HK-2 (cell line): ENCODE measurements around the gene CHURC1.
A peak's percentile ranks its signal among the peaks of the same experiment; 100 is the strongest.

Source experiments
- DNase-seq: peaks from one replicate; pipeline ENCODE4 v3.0.0-alpha.2; 2018; ENCODE audit not compliant: unreplicated experiment

CHURC1 gene

DNA sequence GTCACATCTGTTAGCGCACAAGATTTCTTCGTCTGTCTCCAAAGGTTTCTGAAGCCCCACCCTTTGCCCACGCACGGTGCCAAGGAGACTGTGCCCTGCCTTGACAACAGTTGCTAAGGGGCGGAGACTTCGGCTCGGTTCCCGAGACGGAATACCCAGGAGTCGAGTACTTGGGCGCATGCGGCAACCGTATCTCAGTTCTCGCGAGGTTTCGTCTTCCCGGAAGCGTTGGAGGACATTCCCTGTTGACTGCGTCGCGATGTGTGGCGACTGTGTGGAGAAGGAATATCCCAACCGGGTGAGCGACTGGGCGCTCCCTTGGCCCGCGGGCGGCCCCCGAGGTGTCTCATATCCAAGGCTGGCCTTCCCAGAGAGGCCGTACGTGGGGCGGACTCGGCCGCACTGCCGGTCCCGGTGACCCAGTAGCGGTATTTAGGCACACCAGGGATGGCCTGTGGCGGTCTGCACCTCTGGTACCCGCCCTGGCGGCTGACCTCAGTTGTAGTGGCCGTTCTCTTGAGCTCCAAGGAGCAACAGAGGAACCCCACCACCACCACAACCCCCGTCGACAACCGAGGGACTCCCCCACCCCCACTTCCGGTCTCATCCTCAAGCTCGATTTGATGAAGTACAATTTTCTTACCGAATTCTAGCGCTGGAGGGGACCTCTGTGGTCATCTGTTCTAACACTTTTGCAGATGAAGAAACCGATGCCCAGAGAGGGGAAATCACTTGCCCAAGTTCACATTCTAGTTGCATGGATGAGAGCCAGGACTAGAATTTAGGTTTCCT lies at the start of gene CHURC1:
CHURC1 (plus strand) TSS at position 219 of the 792 bp plus-strand sequence; CDS start at position 260, 41 bp downstream.
- DNase-seq = peak; percentile 95

DNA sequence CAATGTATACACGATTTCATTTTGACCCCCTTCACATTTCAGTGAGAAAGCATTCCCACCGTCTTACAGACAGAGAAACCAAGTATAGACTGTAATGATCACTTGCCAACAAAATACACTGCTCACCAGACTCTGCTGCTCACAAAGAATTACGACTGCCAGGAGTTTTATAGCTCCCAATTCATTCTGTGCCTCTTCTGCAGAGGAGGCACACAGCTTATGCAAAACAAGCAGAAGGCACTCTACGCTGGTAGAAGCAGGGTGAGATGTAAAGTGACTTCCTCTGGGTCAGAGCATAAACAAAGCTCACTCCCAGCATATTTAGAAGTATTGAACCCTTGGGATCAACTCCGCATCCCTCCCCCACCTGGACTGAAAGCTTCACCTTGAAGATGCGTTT lies 49.1 kb upstream of the CHURC1 start:
- no peak for DNase-seq

DNA sequence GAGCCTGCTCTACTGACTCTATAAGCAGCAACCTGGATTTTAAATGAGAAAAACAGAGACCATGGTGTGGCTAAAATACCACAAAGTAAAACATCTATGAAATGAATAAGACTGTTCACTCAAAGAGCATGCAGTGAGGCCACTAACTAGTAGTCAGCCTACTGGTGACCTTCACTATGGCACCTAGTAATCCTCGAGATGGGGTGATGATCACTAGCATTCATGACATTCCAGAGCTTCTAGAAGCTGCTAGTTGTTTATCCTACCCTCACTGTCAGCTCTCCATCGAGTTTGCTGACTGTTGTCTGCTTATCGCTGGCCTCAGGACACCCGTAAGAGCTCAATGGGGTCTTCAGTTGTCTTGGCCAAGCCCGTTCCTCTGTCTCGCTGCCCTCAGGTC lies 48.3 kb upstream of the CHURC1 start:
- no peak for DNase-seq

DNA sequence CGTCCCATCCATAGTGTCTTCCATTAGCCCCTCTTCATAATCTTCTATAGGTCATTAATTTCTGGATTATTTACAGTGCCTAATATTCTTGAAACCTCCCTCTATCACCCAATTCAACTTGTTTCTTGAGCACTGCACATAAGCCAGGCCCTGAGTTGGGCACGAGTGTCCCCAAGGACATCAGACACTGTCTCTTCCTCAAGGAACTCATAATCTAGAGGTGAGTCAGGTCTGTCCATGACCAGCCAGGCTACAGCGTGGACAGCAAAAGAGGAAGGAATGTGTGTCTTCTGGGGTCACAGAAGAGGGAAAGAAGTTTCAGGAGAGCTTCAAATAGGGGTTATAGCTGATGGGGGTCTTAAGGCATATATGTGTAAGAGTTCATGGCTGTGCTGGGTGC lies 47.1 kb upstream of the CHURC1 start:
- DNase-seq = no peak

DNA sequence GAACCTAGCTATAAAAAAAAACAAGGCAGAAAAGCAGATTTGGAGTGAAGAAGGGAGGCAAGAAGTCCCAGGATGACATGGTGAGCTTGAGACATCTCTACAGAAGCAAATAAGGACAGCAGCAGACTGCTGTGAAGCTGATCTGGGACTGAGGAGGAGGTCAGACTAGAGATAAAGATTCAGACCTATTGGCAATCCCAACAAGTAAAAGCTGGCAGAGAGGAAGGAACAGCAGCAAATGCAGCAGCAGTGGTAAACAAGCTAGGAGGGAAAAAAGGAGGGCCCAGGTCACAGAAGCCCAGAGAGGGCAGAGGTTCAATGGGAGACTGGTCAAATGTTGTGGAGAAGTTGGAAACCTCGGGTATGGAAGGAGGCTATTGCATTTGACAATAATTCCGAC lies 45.9 kb upstream of the CHURC1 start:
- no peak for DNase-seq

DNA sequence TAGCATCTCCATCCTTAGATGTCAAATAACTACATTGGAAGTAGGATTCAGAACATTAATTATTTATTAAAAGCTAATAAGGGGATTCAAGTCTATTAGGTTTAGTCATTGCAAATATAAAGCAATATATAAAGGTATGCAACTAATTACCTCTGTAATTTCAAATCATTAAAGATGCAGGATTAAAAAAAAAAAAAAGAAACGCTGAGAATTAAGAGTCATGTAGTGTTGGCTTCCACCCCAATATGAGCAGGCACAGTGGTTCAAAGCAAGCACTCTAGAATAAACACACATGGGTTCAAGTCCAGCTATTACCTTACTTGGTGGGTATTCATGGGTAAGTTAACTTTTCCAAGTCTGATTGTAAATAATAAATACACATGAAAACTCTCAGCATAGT lies 45.4 kb upstream of the CHURC1 start:
- no peak for DNase-seq

DNA sequence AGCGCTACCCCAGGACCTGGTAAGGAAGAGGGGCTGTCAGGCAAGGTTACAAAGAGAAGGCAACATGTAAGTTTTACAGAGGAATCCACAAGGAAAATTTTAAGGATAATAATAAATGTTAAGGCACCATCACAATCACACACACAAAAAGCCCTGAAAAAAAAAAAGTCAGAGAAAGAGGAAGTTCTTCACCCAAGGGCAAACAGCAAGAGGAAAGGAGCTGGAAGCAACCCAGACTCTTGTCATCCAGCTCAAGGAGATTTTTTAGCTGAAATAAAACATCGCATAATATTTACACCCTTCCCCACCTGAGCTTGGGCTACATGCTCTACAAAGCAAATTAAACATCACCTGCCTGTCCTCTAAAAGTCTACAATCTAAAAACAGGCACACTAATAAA lies 44.1 kb upstream of the CHURC1 start:
- no peak for DNase-seq

DNA sequence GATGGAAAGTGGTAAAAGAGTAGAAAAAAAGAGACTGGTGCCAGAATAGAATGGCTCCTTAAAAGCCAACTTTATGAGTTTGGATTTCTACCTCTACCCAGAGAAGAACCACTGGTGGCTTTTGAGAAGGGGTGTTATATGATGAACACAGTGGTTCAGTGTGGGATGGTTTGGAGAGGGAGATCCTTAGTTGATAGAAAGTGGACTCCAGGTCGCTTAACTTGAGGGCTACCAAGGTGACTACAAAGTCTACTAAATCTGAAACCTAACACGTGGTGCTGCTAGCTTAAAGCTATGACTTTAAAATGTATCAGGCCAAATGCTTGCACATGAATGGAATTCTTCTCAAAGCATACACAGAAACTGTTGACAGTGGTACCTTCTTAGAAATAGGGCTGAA lies 42.9 kb upstream of the CHURC1 start:
- DNase-seq = no peak

DNA sequence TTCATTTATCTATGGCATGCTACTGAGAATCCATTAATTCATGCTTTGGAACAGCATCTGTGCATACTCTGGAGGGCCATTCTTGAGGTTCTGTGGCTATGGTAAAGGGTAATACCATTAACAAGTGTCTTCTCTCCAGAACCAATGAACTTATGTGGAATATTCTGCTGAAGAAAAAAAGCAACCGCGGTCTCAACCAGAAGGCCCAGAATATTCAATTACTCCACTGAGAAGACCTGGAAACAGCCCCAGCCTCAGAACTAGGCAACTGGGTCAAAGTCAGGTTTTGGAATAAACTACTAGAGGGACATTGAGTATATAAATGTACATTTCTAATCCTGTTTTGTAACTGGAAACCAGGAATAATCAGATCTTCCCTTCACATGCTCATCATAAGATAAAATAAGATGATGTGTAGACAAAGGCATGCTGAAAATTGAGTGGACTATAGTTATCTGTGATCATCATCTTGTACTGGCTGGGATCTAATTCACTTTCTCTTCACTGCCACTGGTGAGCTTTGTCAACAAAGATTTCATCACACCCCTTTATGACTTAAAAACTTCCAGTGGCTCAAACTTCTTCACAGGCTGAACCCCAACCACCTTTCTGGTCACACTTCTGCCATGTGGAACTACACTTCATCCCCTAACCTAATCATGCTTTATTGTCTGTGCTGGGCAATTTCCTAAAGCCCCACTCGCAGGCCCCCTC lies 40.6 kb upstream of the CHURC1 start:
- no peak for DNase-seq

DNA sequence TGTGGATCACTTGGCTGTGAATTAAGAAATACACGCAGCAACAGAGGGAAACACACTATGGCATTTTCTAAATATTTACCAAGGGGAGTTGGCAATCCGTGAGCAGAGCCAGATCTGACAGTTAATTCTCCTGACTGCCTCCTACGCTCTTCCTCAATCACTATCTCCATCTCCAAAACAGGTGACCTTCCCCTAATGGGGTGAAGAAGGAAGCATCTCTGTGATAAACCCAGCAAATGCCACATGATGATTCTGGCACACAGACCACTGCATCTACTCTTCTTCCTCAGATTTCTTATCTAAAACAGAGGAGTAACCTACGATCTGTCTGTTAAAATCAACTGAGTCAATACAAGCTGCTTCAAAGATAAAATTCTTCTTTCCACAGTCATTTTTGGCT lies 38.9 kb upstream of the CHURC1 start:
- no peak for DNase-seq

DNA sequence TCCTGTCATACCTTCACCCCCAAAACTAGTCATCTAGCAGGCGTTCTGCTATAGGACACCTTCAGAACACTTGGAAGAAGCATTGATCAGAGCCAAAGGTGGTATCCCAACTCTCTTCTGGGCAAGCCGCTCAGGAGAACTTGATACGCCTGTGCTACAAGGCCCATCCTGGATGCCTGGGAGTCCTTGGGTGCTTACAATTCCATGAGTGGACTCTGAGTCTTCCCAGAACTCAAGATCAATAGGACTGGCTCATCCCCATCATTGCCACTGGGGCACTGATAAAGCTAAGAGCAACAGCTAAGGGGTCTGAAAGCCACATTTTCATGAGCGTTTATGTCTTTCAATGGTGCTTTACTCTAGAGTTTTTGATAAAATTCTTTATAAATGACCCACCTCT lies 36.4 kb upstream of the CHURC1 start:
- no peak for DNase-seq

DNA sequence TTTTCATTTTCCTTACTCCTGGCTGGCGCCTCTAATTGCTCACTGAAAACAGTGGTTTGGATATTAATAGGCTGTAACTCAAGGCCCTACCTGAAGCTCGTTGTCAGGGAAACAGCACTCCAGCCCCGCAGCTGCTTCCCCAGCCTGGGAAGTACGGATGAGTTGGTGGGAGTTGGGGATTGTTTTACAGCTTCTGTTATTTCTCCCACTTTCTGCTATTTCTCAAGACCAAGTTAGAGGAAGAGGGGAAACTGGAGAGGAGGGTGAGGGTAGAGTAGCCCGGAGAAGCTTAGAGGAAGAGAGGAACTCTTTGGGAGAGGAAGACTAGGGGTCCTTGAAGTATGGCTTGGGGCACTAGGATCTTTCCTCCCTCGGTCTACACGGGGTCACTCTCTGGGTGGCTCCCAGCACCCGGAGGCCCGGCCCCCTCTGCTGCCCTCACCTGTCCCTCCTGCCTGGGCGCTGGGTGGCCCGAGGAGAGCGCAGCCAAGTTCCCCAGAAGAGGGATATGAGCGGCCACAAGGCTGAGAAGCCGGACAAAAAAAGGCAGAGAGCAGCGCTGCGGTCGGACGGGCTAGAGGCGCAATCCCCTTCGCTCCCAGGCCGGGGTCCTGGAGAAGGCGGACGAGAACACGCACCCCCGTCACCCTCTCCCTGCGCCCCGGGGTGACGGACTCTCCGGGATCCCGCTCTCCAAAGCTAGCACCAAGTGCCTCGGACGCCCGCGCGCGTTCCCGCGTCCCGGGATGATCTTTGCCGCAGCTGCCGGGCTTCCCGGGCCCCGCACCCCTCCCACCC lies 35.2 kb upstream of the CHURC1 start:
- no peak for DNase-seq

DNA sequence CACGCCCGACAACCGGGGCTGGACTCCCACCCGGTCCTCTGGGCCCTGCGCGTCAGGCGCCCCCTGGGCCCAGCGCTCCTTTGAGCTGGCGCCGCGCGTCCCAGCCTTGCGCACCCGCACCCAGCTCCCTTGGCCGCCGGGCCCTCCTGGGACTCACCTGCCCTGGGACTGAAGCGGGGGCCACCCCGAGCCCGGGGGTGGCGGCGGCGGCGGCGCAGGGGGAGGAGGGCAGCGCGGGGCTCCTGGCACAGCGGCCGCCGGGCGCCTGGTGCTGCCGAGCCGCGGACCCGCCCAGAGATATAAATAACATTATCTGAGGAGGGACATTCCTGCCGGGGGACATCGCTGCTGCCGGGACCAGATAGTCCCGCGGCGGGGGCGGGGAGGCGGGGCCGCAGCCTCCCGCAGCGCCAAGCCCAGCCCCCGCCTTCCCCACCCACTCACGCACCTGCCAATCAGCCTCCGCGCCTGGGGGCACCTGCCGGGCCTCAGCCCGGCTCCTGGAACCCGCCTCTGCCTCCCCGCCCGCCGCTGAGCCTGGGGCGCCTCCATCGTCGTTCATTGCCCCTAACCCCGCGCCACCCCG lies 34.5 kb upstream of the CHURC1 start, which contains the start of gene SPTB:
SPTB (minus strand) TSS at position 273 of the 586 bp plus-strand sequence. CDS start 56,813 bp downstream, outside the sequence.
- peak; percentile 7 for DNase-seq

DNA sequence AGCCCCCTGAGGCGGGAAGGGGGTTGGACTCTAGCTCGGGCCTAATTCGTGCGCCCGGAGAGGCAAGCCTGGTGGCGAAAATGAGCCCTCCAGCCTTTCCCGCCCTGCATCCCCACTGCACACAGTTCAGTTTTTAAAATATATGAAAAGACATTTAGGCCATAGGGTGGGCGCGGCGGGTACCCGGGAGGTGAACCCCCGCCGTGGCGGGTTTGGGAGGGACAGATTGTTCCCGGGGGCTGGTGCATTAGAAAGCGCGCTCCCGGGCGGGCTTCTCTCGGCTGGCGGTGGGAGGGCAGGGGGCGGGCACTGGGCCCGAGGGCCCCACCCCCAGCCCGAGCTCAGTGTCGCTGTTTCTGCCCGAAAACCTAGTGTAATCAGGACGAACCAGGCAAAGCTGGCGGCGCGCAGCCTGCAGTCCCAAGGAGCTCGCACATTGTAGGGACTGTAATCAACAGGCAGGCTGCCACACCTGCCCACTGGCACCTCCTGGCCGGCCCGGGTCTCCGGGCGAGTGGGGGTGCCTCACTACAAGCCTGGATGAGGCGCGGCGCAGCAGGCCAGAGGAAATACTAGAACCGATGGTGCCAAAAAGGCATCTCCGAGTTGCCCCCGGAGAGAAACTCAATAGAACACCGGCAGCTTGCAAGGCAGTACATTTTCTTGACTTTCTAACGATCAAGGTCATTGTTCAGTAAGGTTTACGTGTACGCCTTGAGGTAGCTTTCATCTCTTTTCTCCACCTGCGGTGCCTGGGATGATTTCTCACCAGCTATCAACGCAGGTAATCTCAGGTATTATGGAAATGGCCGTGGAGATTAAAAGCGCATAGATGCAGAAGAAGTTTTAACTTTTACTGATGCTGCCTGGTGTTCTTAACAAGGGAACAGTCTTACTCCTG lies 33.8 kb upstream of the CHURC1 start:
- peak; percentile 13 for DNase-seq

DNA sequence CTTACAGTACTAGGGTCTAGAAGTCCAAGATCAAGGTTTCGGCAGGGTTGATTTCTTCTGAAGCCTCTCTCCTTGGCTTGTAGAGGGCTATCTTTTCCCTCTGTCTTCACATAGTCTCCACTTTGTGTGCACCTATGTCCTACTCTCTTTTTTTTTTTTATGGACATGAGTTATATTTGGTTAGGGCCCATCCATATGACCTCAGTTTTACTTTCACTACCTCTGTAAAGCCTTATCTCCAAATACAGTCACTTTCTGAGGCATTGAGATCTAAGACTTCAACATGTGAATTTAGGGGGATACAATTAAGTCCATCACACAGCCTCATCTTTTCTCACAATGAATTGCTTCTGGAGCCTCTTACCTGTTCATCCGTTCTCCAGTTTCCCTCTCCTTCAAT lies 28.7 kb upstream of the CHURC1 start:
- no peak for DNase-seq

DNA sequence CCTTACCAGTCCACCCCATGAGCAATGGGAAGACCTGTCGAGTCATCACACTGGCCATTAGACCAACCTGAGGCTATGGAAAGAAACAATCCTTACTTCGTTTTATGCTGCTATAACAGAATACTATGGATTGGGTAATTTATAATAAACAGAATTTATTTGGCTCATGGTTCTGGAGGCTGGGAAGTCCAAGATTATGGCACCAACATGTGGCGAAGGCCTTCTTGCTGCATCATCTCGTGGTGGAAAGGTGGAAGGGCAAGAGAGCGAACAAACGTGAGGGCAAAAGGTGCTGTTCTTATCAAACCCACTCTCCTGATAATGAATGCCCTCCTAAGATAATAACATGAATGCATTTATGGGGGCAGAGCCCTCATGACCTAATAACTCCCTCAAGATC lies 24.9 kb upstream of the CHURC1 start:
- DNase-seq = no peak

DNA sequence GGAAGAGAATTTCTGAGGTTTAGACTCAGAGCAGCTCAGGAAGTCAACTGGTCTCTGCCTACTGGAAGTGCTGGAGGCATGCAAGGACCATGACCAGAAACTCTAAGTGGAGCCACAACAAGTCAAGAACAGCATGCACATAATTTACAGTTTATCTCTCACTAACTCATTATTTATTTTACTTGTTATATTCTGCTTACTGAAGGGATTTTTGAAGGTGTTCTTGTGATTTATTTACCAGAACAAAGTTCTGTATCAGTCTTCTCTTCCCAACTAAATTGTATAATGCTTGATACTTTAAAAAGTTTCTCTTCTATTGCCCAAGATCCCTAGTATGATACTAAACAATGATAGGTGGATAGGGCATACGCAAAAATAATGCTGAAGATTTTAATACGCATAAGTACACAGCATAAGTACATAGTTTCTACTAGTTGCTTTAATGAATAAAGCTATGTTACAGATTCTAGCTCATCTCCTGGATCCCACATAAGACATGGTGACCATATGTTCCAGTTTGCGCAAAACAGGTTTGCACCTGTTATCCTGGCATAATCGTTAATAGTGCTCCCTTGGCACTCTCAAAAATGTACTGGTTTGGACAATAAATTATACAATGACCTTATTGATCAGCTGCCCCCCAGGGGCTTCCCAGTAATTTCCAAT lies 22.9 kb upstream of the CHURC1 start:
- no peak for DNase-seq

DNA sequence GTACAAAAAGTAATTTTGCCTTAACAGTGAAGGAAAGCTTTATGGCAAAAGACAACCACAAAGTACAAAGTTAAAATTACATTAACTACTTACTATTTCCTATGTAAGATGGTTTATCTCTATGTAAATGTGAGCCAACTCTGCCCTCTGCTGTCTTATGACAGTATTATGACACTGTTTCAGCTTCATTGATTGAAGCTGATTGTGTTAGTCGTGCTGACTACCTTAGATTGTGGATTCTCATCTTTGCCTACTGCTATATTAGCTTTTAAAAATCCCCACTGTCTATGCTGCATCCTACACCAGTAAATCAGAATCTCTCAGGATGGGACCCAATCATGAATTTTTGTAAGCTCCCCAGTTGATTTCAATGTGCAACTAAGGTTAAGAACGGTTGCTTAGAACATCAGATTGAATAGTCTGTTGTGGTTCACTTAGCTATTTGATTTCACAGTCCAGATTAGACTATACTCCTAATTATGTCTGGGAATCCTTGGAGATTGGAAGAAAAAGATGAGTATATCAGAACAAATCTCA lies 22.3 kb upstream of the CHURC1 start:
- no peak for DNase-seq

DNA sequence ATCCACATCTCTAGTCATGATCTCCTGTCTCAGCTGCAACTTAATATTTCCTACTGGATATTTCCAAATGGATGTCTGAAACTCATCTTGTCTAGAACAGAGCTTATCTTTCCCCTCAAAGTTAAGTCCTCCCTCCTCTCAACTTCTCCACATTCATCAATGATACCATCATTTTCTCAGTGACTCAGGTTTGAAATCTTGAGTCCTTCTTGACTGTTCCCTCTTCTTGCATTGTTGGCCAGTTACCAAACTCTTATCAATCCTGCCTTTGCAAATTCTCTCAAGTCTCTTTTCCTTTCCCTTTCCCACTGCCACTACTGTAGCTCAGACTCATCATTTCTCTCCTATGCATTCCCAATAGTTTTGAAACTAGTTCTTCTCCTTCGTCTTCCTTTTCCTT lies 14.3 kb upstream of the CHURC1 start:
- no peak for DNase-seq

DNA sequence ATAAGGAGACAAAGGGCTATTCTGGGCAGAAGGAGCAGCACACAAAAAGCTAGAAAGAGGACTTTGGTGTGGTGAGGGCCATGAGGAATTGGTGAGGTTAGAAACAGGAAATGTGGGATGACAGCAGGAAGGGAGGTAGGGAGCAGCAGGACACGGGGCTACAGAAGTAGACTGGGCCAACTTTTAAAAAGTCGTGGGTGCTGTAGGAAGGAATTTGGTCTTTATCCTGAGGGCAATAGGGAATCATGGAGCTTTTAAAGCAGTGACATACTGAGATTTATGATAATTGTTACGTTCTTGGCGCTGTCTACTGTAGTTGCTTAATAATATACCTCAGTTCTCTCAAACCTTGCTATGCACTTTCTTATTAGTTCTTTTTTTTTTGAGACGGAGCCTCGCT lies 8.2 kb upstream of the CHURC1 start:
- DNase-seq = no peak
